MM.1S (cell line): ENCODE measurements around the gene MAP3K1.

Experiments
- CTCF ChIP-seq: fragments of 300-600 bp; sonication (generic); IDR thresholded peaks from 2 replicates; pipeline ENCODE4 v1.5.1; 2016; ENCODE audit warnings: antibody characterized with exemption, low read length, mixed read lengths
- EZH2 ChIP-seq: fragments of 300-600 bp; sonication (generic); optimal IDR thresholded peaks from 2 replicates; pipeline ENCODE3; 2017; ENCODE audit warnings: low read depth, mild to moderate bottlenecking, antibody characterized with exemption, low read length, mixed read lengths

GRCh38 chr5:56800186-56800585 is 15.2 kb upstream of the MAP3K1 start:
- no peak for TF ChIP-seq CTCF
- no peak for TF ChIP-seq EZH2
